Activated T-cell treated with anti-CD3 and anti-CD28 coated beads for 24 hours (primary cell): ENCODE measurements around the gene KCNMA1.

ENCODE experiments used
- DNase-seq: peaks from one replicate; pipeline ENCODE4 v3.0.0-alpha.2; 2020; ENCODE audit warnings: low read depth

Gene KCNMA1

DNA sequence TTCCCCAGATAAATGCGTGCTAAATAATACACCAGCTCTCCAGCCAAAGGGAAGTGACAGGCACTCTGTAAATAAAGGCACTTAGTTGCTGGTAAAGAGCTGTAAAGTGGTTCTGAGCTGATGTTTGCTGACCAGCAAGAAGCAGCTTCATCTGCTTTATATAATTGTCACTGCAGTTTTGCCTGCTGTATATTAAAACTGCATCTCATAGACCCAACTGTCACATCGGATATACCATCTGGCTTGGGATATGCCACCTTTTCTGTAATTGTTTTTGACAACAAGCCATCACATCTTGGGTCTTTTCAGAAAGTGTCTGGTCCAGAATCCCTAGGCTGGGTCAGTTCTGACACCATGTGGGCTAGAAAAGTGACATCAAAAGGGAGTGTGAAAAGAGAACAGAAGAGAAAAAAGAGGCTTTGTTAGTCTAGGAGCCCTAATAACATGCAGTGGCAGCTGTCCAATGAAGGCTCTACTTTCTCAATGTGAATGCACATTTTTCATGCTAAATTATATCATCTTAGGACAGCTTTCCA, 697.6 kb downstream of the KCNMA1 start:
- no peak for DNase-seq

DNA sequence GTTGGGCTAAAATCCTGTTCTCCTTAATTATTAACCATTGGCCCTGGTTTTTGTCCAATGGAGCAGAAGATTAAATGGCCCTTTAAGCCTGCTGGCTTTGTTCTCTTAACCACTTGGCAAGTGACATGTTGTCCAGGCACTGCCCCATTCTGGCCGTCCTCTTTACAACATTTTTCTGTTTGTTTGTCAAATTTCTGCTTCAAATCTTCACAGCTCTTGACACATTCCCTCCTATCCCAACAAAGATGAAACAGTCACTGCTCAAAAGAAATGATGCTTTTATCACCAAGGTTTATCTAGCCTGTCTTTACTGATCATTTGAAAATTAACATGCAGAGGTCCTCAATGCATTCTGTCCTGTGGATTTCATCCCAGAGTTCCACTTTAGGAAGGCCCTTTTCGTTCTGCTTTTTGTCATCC, 700.4 kb downstream of the KCNMA1 start:
- no peak for DNase-seq

DNA sequence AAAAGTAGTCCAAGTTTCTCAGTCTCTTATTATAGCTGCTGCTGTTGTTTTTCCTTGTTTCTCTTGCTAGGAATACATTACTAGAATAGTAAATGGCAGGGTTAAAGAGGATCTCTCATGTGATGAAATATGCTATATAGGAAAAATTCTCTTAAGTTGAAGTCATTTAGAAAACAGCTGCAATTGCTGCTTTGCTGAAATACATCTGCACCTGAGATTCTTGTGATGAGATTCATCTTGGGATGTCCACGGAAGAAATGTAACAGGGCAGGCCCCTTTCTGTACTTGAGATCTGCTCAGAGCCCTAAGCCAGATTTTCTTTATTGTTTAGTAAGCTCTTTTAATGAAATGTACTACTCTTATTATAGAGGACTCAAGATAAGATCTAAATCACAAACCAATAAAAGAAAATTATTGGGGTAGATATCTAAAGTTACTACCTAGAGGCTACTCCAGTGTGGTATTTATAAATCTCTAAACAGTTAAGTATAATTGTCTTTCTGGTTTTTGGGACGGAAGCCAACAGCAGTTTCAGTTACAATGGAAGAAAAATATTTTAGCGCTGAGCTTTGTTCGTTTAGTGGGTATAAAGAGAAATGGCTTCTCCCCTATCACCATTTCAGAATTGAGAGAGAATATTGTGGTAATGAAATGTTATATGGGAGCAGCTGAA, 701.5 kb downstream of the KCNMA1 start:
- DNase-seq, result no peak

DNA sequence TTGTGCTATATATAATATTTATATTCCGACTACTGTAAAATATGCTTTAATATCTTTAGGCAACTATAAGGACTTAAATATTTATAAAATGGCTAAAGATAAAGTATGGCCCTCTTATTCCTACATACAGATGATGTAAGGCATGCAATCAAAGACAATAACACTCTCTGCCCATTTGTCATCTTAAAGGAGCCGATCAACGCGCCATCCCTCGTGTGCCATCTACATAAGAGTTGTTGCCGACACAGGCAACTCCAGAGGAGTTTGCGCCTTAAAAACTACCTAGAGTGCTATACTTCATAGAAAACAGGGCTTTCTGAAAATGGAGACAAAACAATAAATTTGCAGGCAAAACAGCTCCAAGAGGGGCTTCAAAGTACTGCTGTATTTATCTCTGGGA, 709.0 kb downstream of the KCNMA1 start:
- DNase-seq, result no peak

DNA sequence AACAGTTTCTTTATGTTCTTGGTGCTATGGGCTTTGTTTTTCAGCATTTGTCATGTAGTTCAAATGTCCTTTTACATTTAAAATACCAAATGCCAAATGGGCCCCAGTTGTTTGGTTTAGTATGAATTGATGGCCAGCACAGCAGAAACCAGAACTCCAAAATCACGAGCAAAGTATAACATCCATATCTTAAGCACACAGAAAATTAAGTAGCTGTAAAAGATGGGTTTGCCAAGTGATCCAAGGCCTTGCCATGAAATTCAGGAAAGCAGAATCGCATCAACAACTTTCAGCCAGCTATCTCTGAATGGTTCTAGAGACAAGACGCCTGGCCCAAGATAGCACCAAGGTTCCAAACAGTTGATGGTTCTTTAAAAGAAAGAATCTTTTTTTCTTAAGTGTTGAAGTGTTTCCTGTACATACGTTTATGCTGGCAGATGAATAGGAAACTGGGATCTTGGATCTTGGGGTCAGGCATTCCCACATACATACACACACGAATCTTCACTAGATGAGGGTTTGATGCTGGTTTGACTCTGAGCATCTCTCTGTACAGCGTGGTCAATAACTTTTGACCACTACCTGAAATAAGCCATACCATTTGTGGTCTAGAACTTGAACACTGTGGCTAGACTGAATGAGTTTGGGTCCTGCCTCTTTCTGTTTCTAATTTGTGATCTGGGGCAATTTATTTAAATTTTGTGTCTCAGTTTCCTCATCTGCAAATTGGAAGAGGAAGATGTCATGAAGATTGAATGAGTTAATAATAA, 711.8 kb downstream of the KCNMA1 start:
- DNase-seq, result no peak

DNA sequence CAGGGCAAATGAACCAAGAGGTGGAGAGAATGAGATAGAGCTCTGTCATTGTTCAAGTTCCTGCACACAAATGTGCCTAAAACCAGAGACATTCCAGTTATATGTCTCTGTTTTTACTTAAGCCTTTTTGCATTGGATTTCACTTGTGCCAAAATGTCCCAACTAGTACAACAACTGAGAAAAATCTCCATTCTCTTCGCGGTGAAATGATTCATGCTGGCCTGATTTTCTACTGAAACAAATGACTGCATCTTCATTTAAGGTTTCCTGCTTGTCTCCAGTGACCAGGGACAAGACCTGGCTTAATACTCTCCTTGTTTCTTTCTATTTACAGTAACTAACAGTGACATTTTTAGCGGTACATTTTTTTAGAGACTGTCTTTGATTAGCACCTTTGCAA, 714.9 kb downstream of the KCNMA1 start:
- no peak for DNase-seq

DNA sequence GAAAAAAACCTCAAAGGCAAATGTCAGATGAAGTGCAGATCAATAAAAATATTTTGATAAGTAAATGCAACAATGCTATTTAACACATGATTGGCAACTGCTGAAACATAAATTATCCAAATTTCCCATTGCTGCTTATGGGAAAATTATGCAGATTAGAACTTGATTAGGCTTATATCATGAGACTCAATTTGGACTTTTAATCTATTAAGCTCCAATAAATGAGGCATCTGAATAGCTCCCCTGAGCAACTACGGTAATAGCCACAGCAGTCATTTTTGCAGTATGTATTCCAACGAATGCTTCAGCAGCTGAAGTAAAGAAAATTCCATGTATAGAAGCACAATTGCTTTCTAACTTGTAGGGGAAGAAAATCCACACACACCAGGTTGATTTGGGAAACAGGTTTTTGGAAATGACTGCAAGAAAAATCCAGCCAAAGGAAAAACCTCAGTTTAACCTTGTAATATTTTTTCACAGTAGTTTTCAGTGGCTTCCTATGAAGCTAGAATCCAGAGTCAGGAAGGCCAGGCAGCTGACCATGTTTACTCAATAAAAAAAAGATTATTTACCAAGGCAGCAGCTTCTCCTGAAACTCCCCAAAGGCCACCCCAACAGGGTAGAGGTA, 716.1 kb downstream of the KCNMA1 start:
- DNase-seq, result no peak

DNA sequence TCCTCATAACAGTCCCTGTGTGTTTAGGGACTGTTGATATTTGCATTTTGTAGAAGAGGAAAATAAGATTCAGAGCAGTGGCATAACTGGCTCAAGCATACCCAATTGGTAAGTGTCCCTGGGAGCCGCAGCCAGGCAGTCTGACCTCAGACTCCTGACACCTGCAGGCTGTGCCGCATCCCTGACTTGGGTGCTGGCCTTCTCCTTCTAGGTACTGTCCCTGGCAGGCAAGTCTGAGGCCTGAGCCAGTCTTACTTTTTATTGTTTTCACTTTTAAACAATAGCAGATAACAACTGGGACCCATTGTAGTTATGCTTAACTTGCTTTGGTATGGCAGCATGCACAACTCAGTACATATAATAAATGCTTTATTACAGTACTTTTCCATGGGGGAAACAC, 717.0 kb downstream of the KCNMA1 start:
- DNase-seq, result no peak

DNA sequence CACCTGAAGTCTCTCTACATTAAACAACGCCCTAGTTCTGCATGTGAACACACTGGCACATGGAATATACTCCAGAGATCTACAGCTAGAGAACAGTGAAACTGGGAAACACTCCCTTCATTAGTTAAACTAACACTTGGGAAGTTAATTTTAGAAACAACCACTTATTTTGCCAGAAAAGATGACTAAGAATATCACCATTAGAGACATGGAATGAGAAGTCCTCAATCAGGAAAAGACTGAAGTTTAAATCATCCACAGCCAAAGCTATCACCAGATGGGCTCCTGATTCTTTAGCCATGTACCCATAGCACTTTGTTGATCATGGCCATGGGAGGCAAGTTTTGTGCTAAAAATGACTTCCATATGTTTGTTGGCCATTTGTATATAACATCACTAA, 719.5 kb downstream of the KCNMA1 start:
- DNase-seq, result no peak

DNA sequence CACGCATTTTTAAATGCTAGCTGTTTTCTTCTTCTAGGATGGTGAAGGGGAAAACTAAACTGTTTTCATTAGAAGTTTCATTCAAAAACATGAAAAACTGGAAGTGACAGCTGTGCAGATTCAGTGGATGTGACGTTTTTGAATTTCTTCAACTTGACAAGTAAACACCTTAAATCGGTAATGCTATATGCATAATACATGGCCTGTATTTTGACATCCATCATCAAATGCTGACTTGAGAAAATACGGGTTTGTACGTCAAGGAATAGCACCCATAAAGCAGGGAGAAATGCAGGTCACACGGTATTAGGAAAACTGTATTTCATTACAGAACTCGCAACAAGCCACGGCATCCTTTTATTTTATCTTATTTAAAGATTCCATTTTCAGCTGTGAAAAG, 720.5 kb downstream of the KCNMA1 start:
- no peak for DNase-seq

DNA sequence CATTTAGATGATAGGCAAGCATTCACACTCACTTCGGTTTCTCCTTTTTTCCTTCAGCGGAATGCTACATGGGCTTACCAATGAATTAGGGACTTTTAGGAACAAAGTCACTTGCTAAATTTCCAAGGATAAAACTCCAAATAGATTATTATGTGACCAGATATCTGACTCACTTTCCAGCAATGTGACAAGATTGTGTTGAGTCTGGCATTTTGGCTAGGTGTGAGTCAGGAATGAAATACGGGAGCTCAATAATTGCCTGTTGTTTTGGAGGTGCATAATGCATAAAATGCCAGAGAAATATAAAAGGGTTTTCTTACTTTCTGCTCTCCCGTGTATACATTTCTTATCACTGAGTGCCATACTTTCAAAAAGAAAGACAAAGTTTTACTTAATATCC, 721.1 kb downstream of the KCNMA1 start:
- DNase-seq, result no peak

DNA sequence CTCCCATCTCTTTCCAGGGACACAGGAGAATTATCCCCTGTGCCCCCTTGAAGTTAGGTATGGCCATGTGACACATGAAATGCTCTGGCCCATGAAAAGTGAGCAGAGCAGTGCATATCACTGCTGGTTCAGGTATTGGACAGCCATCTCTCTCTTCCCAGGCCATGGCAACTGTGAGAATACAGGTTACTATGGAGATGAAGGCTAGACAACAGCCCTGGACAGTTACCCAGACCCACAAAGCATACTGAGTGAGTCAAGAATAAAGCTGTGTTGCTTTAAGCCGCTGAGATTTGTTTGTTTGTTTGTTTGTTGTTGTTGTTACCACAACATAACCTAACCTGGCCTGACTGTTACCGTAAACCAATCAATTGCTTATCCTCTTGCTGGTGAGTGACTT, 722.3 kb downstream of the KCNMA1 start:
- no peak for DNase-seq

DNA sequence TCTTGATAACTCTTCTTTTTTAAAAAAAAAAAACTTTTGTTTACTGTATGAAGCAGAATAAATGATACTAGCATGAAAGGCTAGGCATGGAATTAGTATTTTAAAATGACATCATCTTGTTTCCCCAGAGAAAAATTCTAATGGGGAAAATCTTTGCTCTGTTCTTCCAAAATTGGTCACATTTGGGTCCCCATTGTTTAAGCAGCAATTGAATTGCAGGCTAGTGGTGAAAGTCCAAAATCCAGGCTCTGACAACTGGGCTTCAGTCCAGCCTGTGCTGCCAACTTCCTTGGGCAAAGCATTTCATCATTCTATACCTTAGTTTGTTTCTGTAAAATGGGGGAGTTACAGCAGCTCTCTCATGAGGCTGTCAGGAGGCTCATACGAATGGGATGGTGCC, 726.4 kb downstream of the KCNMA1 start:
- DNase-seq, result no peak

DNA sequence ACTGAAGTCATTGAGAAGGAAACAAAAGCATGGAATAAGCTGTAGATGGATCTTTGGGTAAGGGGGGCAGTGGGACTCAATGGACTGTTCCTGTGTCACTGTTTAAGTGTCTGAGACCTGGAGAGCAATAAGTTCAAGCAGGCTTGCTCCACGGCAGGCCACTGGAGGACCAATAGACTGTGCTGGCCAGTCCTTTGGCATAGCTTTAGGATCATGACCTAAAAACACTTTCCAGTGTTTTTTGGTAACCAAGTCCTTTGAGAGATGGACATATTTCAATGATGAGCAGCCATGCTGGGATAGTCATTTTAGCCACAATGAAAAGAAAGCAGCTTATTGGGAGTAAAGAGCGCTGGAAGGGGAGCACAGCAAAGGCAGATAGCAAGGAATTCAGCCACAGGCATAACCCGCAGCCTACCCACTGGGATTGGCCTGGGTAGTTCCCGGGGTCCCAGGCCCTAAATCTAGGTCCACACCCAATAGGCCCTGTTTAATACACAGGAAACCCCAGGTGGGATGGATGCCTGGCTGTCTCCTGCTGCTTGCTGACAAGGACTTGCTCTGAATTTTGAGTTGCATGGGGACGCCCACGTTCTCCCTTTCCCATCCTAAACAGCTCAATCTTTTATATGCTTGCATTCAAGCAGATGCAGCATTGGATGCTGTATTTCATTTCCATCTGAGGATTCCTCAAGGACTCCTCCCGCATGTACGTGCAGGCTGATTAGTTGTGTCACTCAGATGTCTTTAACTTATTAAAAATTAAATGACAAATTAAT, 727.2 kb downstream of the KCNMA1 start:
- DNase-seq, result no peak

DNA sequence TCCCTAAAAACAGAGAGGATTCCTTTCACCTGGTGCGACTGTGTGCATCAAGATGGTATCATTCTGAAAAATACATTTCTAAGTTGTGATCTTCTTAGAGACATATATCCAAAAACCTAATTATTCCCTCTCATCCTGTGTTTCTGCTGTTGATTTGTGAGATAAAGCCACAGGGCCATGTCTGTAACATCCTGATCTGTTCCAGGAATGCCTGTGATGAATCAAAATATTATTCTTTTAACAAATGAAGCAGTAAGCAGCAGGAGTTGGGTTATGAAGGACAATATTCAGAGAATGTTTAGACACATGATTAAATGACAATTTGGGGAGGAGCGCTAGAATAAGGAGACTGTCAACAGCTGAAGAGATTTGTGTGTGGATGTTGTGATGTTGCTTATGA, 731.4 kb downstream of the KCNMA1 start:
- no peak for DNase-seq

DNA sequence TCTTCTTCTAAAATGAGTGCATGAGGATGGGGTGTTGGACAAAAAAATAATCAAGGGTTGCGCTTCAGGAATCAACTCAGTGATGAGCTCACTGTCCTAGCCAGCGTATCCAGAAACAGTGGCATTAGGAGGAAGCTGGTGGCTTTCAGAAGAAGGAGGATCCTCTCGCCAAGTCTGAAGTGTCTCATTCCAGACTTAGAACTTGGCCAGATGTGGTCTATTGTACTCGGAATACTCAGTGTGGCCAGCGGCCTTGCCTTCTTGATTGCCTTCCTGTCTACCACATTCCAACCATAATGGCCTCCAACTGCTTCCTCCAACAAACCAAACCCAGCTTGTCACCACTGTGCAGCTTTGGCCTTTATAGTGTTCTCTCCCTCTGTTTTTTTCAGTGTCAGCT, 732.4 kb downstream of the KCNMA1 start:
- DNase-seq, result no peak

DNA sequence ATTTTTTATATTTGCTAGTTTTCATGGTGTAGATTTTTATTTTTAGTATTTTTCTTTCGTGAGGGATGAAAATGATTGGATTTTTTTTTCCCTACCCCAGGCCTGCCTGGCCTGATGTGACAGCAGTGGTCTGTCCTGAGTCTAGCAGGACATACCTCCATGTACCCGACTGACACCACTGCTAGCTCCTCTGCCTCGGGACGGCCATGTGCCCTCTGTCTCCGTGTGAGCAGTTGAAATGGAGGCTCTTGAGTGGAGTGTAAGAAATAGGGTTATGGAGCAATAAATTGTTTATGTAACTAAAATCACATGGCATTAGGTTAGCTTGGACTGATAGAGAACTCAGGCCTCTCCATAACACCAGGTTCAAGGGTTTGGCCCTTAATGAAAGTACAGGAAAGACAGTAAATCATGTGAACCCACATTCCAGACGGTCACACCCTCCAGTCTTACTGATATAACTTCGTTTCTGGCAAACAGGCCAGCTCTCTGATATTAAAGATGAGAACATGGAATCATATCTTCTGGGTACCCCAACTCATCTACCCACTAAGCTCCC, 734.1 kb downstream of the KCNMA1 start:
- no peak for DNase-seq

DNA sequence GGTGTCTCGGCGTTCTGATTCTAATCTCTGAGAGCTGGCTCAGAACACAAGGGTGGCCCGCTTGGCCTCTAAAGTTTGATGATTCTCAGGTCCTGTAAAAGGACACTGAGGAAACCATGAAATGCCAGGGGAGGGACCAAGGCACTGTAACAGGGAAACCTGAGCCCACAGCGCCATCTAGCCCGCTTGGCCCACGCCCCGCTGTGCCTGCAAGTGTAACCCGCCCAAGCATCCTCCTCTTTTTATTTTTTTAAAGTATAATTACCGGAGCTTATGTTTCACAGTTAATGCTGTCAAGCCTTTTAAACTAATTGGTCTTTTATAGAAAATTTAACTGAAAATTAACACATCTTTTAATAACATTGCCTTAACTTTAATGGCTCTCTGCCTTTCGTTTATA, 734.7 kb downstream of the KCNMA1 start:
- DNase-seq, result no peak

DNA sequence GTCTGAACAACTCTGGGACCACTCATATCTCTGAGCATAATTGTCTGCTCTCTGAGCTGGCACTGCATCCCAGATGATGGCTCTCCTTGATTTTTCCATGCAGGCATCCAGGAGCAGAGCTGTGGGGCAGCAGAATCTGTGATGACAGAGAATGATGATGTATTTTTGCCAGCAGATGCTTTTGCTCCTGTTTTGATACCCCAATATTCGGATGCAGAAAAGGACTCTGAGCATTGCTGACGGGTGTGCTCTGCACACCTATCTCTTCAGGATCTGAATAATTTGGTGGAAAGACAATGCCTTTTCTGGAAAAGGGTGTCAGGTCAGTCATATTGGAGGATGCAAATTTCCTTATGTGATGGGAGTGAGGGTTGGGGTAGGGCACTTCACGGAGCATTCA, 735.9 kb downstream of the KCNMA1 start:
- DNase-seq, result no peak

DNA sequence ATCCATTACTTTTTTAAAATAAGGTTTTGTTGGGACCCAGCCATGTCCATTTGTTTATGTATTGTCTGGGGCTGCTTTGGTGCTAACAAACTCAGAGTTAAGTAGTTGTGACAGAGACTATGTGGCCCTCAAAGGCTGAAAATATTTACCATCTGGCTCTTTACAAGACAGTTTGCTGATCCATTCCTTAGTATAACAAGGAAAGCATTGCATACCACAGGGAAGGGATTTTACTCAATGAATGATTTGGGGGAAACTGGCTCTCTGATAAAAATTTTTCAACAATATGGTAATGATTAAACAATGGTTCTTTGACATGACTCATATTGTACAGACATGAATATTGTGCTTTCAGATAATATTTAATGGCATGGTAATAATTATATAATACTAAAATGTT, 738.1 kb downstream of the KCNMA1 start:
- DNase-seq, result no peak

DNA sequence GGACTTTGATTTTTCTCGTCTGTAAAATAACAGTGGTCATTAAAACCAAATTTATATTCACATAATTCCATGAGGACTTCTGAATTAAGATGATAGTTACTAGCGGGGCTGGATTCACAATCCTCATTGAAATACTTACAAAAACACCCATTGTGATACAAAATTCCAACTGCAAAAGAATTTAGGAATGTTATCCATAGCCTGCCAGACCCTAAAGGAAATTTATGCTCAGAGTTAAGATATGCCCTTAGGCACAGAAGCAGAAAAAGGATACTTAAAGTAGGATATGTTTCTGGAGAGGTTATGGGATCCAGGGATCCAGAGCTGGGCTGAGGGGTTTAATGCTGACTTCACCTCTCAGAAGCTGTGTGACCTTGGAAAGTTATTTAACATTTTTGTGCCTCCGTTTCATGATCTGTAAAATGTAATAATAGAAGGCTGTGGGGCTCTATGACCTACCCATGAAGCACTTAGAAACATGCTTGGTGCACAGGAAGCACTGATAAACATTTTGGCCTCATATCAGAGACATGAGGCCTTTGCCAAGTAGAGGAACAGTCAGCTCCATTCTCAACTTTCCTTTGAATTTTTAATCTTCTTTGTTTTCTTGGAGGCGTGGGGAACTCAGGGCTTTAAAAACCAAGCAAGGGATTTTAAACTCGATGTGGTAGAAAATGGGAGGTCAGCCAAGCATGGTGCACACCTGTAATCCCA, 744.7 kb downstream of the KCNMA1 start:
- no peak for DNase-seq
